GM03348 (cell line): ENCODE data around the gene RASSF1.
"Not testable (repeated sequence)": the region's sequence is repeated elsewhere in the genome, so short reads cannot be mapped to it uniquely, and the experiment has no call there.

Experiments used
- DNase-seq: peaks from one replicate; pipeline ENCODE4 v3.0.0; 2012; ENCODE audit warnings: low spot score

Gene RASSF1

GRCh38 chr3:50323614-50324199 is 16.9 kb downstream of the RASSF1 start:
- no peak for DNase-seq

DNA sequence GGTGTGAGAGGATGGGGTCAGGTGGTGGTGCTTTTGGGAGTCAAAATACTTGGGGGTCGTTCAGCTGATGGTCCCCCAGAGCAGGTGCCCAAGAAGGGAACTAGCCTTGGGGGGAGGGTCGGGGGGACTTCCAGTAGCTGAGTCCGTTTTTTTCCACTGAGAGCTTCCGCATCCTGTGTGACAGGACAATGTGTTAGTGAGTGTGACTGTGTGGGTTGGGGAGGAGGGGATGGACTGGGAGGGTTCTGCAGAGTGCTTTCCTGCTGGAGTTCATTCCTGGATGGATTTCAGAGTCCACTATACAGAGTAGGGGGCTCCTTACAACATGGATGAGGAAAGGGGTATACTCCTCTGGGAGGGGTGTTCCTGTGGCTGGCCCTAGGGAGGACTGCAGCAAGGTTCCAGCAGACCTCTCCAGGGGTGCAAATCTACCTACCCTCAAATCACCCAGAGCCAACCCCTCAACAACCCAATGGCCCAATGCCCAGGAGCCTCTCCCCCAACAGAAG is 17.5 kb downstream of the RASSF1 start:
- no peak for DNase-seq

DNA sequence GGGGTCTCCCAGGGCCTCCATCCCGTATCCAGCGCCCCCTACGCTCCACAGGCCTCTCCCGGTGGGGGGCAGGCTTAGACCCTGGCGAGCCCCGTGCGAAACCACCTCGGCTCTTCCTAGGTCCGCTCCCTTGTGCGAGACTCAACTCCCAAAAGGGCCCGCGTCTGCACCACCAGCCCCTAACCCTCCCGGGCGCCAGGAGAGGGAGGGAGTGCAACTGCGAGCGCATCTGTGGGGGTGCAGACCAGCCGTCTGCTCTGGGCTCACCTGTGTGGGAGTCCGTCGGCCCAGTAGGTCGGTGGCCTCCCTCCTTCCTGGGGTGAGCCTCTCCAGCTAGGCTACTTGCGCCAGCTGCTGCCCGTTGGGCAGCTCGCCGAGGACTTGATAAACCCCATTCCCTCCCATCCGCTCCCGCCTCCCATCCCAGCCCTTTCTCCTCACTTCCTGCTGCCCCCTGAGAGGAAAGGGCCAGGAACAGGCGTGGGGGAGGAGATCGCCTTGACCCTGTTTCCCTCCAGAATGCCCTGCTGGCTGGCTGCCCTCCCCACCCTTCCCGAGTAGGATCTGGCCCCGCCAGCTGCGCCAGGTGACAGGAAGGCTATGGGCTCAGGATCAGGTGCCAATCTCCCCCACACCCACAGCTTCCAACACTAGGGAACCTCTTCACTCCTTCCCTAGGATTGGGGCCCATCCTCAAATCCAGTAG is 18.1 kb downstream of the RASSF1 start, which contains the start of gene HYAL2:
HYAL2 (minus strand) TSS at position 360 of the 706 bp plus-strand sequence. CDS start 2,256 bp downstream, outside the sequence.
- DNase-seq = no peak

DNA sequence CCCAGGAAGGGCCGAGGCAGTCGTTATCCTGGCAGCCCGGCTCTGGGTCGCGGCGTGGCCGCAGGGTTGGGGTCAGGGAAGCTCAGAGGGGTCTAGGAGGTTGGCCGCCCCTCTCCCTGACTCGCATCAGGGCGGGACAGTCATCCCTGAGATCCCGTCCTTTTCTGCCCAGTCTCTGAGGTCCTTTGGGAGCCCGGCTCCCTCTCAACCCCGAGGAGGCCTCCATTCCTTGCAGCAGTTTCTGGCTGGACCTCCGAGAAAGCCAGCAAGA is 18.6 kb downstream of the RASSF1 start:
- no peak for DNase-seq

GRCh38 chr3:50321336-50322114 is 19.1 kb downstream of the RASSF1 start:
- DNase-seq = peak; percentile 94

- peak; percentile 92 for DNase-seq
These were observed 19.7 kb downstream of the RASSF1 start for GRCh38 chr3:50320853-50321335.

GRCh38 chr3:50319894-50320625 is 20.6 kb downstream of the RASSF1 start:
- DNase-seq = no peak

DNA sequence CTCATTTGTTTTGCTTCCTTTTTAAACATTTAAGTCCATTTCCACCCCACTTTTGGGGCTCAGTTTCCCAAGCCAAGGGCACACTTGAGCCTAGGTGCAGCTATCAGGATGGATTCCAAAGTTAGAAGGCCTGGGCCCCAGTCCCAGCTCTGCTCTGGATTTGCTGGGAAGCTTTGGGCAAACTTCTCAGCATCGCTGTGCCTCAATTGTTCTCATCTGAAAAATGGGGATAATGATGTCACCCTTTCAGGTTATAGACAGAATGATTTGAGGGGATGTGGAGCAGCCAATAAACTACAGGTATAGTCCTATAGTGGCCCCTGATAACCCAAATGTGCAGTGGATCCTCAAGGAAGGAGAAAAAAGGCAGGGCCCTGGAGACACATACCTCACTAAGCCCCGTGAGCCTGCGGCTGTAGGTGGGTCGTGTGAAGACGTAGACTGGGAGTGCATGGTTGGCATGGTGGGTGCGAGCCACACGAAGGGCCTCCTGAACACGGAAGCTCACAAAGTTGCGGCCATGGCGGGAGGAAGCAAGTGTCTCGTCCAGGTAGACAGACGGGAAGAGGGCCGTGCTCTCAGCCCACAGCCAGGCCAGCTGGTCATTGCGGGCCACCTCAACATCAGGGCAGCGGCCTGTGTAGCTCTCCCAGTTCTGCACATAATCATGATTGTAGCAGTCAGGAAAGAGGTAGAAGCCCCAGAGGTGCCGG is 21.3 kb downstream of the RASSF1 start:
- DNase-seq = no peak

- no peak for DNase-seq
These were observed 22.0 kb downstream of the RASSF1 start for GRCh38 chr3:50318615-50319014.

- no peak for DNase-seq
These were observed 22.5 kb downstream of the RASSF1 start for GRCh38 chr3:50318163-50318562.

DNA sequence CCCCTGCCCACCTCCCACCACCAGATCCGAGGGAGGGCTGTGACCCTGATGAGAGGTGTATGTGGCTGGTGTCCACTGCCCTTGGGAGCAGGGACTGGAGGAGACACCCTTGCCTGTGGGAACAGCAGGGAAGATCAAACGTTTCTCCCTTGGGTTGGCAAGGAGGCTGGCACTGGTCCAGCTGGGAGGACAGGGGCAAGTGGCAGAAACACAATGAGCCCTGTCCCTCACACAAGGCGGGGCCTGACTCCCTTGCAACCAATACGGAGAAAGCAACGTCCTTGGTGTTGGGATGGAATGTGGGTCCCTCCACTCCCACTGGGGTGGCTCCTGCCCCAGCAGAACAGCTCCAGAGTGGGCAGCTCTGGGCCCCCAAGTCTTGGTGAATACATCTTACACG is 23.3 kb downstream of the RASSF1 start:
- DNase-seq = no peak

- DNase-seq = no peak
These were observed 23.9 kb downstream of the RASSF1 start for GRCh38 chr3:50316657-50317242.

DNA sequence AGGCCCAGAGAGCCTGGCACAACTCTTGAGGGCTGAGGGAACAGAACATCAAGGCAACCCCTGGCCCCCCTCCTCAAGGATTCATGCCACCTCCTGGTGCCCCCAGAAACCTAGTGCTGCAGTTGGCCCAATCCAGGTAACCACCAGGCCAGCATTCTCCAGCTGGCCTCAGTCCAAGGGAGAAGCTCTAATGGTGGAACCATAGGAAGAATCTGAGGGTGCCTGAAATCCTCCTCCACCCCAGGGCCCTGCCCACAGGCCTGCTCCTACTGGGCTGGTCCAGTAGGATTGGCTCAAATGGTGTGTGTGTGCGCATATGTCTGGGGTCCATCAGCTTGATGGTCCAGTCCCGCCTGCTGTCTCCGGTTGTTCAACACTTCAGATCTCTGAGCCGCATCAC is 25.8 kb downstream of the RASSF1 start:
- DNase-seq = no peak

GRCh38 chr3:50314342-50314741 is 26.3 kb downstream of the RASSF1 start:
- DNase-seq = no peak

DNA sequence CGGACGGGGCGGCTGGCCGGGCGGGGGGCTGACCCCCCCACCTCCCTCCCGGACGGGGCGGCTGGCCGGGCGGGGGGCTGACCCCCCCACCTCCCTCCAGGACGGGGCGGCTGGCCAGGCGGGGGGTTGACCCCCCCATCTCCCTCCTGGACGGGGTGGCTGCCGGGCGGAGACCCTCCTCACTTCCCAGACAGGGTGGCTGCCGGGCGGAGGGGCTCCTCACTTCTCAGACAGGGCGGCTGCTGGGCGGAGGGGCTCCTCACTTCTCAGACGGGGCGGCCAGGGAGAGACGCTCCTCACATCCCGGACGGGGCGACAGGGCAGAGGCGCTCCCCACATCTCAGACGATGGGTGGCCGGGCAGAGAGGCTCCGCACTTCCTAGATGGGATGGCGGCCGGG is 28.6 kb downstream of the RASSF1 start:
- DNase-seq = not testable (repeated sequence)

- DNase-seq = no peak
These were observed 36.0 kb downstream of the RASSF1 start for GRCh38 chr3:50304601-50305000.

GRCh38 chr3:50303013-50303815 is 37.4 kb downstream of the RASSF1 start, which contains the start of gene HYAL1:
HYAL1 (minus strand) TSS chr3:50303574; CDS start chr3:50302956, 618 bp downstream.
- no peak for DNase-seq

- DNase-seq = no peak
These were observed 38.3 kb downstream of the RASSF1 start for GRCh38 chr3:50302095-50303012.

GRCh38 chr3:50300681-50301254 is 39.9 kb downstream of the RASSF1 start:
- DNase-seq = no peak
